GDM1 (cell line): ENCODE results near the gene DNAJC18.
A peak's percentile ranks its signal among the peaks of the same experiment; 100 is the strongest.

Experiments
- DNase-seq: peaks from one replicate; lab custom pipeline; 2025; lab: John Stamatoyannopoulos, UW

The DNAJC18 gene

GRCh38 chr5:139403418-139403786 lies 35.9 kb downstream of the DNAJC18 start:
- DNase-seq, result no peak

- no peak for DNase-seq
These were observed 36.7 kb downstream of the DNAJC18 start for GRCh38 chr5:139402561-139403158.

GRCh38 chr5:139401546-139401945 lies 37.8 kb downstream of the DNAJC18 start:
- no peak for DNase-seq

- no peak for DNase-seq
These were observed 39.7 kb downstream of the DNAJC18 start for GRCh38 chr5:139399501-139400121.

GRCh38 chr5:139397921-139398320 lies 41.4 kb downstream of the DNAJC18 start:
- DNase-seq, result no peak

- no peak for DNase-seq
These were observed 42.6 kb downstream of the DNAJC18 start for GRCh38 chr5:139396691-139397090.

GRCh38 chr5:139395844-139396640 lies 43.3 kb downstream of the DNAJC18 start:
- DNase-seq, result no peak

- DNase-seq, result no peak
These were observed 44.4 kb downstream of the DNAJC18 start, which contains the start of gene PROB1 for GRCh38 chr5:139394654-139395566. PROB1 (minus strand) TSS chr5:139395104; CDS start chr5:139395081, 23 bp downstream.

- no peak for DNase-seq
These were observed 45.1 kb downstream of the DNAJC18 start for GRCh38 chr5:139394123-139394653.

- no peak for DNase-seq
These were observed 45.7 kb downstream of the DNAJC18 start for GRCh38 chr5:139393497-139394122.

GRCh38 chr5:139392678-139393496 lies 46.4 kb downstream of the DNAJC18 start:
- DNase-seq, result no peak

- no peak for DNase-seq
These were observed 47.0 kb downstream of the DNAJC18 start for GRCh38 chr5:139392324-139392677.

- no peak for DNase-seq
These were observed 47.6 kb downstream of the DNAJC18 start for GRCh38 chr5:139391570-139392323.

GRCh38 chr5:139390639-139391569 lies 48.4 kb downstream of the DNAJC18 start:
- DNase-seq, result no peak

- DNase-seq, result no peak
These were observed 49.4 kb downstream of the DNAJC18 start, which contains the start of gene MZB1 for GRCh38 chr5:139389701-139390638. MZB1 (minus strand) TSS chr5:139389913; CDS start chr5:139389856, 57 bp downstream.

- peak; percentile 65 for DNase-seq
These were observed 51.0 kb downstream of the DNAJC18 start for GRCh38 chr5:139388198-139388821.
